Liver (tissue), 3 donors: ENCODE results near the gene TMEM120B.

ENCODE experiments used
- ATF3 ChIP-seq: IDR thresholded peaks from 2 replicates; pipeline ENCODE4 v1.6.1; 2016; ENCODE audit warnings: antibody characterized with exemption
- MAX ChIP-seq: IDR thresholded peaks from 2 replicates; pipeline ENCODE4 v1.6.1; 2016; ENCODE audit warnings: antibody characterized with exemption
- RAD21 ChIP-seq, 2 donors: IDR thresholded peaks; 2 replicates each; pipeline ENCODE4 v1.6.1; 2016; ENCODE audit warnings: antibody characterized with exemption in 2 of 2, mild to moderate bottlenecking in 2 of 2
- RXRA ChIP-seq, 2 donors: IDR thresholded peaks; 2 replicates each; pipeline ENCODE4 v1.6.1; 2017 to 2018; ENCODE audit warnings: antibody characterized with exemption in 2 of 2, mild to moderate bottlenecking in 1 of 2
- YY1 ChIP-seq: IDR thresholded peaks from 2 replicates; pipeline ENCODE4 v1.6.1; 2016; ENCODE audit warnings: antibody characterized with exemption, mild to moderate bottlenecking
- TF ChIP-seq, protein P1 (sequence below): fragments of 150-350 bp; IDR thresholded peaks from 2 replicates; pipeline ENCODE4 v1.5.1; 2017; ENCODE audit warnings: improper control_type of control experiment, low read depth, low read length; ENCODE audit not compliant: missing input control
- donor health status: healthy.
- donor health status: healthy.

DNA sequence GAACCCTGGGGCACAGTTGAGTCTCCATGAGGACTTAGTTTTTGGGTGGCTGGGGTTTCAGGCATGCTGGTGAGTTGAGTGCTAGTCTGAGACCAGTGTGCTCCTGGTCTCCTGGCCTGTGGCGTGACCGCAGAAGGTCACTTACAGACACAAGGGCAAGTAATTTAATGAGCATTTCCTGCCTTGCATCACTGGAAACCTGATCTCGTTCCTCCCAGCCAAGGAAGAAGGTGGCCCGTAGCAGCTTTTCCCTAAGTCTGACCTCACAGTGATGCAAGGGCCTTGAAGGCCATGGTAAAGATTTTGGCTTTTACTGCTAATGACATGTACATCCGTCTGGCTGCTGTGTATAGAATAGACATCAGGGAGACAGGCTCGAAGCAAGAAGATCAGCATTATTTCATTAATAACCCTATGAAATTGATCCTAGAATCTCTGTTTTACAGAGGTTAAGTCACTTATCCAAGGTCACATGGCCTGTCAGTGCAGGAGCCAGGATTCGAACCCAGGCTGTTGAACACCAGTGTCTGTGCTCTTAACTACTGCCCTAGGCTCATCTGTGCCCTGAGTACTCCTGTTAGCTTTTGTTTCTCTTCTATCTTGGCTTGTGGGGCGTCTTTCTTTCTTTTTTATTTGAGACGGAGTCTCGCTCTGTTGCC lies 4.6 kb downstream of the TMEM120B start:
- TF ChIP-seq, protein P1, sequence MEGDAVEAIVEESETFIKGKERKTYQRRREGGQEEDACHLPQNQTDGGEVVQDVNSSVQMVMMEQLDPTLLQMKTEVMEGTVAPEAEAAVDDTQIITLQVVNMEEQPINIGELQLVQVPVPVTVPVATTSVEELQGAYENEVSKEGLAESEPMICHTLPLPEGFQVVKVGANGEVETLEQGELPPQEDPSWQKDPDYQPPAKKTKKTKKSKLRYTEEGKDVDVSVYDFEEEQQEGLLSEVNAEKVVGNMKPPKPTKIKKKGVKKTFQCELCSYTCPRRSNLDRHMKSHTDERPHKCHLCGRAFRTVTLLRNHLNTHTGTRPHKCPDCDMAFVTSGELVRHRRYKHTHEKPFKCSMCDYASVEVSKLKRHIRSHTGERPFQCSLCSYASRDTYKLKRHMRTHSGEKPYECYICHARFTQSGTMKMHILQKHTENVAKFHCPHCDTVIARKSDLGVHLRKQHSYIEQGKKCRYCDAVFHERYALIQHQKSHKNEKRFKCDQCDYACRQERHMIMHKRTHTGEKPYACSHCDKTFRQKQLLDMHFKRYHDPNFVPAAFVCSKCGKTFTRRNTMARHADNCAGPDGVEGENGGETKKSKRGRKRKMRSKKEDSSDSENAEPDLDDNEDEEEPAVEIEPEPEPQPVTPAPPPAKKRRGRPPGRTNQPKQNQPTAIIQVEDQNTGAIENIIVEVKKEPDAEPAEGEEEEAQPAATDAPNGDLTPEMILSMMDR: no peak
- TF ChIP-seq ATF3 (no peak), RAD21 (IDR thresholded peaks at IDR 0.05) (no peak), RXRA (IDR thresholded peaks at IDR 0.05) (no peak), MAX (no peak), YY1 (no peak)
